GM21367 (cell line): ENCODE measurements around the gene RAD51B.

Experiments
- ATAC-seq: cut with Tn5 transposase; IDR thresholded peaks from one replicate; pipeline ENCODE4 v1.9.1; 2021; ENCODE audit not compliant: unreplicated experiment

Gene RAD51B

DNA sequence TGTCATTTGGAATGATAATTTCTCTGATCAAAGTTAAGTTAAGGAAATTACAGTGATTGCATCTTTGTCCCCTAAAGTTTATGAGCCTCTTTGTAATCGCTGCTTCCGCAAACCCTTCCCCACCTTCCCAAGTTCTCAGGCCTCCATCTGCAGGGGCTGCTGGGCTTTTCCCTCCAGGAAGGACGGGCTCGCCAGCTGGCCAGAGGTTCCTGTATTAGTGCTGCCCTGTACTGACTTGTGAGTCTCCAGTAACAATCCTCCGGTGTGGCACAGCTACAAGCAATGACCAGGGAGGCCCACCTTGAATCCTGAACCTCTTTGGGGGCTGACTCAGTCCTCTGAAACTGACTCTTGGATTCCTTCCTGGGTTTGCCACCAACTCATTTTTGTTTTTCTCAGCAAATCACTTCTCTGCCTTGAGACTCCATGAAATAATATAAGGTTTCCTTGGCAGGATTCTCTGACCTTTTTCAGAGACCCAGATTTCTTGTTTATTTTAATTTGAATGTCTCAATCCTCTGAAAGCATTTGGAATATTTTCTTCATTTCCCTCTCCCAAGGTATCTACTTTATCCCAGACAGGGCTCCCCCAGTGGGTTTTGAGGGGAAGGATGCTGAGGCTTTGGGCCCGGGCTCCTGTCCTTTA lies 574.7 kb downstream of the RAD51B start:
- ATAC-seq = no peak

DNA sequence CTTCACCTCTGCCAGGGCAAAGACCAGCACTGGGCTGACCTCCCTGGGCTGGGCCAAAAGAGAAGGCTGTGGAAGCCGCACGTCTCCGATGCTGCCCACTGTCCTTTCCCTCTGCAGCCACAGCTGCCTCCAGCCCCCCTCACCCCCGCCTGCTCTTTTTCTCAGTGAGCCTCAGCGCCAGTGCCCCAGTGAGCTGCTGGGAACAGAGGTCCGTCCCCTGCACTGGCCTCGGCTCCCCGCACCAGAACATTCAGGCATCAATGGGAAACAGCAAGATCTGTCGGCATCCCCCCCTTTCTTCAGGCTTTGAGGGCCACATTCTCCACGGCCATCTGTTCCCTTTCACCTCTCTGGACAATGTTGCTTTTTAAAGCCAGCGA lies 575.2 kb downstream of the RAD51B start:
- no peak for ATAC-seq

DNA sequence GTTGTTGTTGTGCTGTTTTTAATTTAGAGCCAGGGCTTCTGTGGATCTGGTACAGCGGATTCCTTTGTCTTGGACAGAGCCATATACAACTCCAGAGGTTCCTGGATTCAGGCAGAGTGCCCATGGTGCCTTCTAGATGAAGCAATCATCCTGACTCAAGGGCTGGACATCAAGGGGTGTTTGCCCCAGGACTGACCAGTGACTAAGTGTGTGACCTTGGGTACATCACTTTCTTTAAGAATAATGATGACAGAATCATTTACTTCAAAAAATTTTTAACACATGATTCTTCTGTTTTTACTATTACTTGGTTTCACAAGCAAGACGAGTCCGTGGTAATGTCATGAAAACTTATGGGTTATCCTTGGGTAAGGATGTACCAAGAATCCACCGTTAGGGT lies 576.0 kb downstream of the RAD51B start:
- no peak for ATAC-seq

DNA sequence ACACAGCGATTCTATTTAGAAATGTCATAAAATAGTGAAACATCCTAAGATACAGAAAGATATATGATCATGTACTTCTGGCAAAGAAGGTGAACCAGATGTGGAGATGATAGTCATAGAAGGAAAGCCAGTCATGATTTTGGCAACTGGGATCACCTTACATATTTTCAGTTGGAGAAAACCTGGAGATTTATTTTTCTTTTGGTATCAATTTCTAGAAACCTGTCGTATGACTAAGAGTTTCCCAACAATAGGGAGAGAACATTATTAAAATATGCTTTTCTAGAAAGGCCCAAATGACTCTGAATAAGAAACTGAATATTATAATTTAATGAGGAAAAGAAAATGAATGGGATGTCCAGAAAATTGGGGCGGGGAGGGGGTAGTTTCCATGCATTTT lies 576.9 kb downstream of the RAD51B start:
- ATAC-seq = no peak

DNA sequence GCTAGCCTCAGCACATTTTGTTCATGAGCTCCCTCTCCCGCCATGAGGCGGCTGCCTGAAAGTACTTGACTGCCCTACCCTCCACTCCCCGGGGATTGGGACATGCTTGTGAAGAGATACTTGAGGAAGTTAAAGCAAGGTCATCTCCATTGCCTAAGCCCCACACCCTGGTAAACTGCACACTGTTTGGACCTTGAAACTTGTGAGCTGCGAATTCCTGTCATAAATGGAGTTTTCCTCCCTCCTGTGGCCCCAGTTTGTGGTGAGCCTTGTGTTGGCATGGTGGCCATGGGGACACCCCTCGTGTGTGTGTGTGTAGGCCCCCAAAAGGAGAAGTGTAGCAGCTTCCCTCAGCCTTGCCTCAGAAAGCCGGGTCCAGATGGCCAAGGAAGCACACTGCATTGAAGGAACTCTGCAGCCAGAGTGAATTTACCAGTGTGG lies 577.8 kb downstream of the RAD51B start:
- ATAC-seq = no peak

DNA sequence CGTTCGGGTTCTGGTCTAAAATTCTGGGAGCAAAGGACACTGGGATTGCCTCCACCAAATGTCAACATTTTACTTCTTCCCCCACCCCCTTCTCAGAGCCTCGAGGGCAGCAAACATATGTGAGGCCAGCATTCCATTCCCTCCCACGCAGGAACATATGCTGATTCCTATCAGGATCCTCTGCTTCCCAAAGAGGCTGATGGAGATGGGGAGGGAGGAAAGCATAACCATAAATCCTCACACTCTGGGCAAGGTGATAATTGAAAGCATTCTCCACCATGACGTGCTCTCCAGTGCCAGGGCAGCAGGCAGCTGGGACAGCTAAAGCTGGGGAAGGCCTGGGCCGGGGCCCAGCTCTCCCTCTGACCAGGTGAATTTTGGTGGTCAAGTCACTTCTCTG lies 578.2 kb downstream of the RAD51B start:
- no peak for ATAC-seq

DNA sequence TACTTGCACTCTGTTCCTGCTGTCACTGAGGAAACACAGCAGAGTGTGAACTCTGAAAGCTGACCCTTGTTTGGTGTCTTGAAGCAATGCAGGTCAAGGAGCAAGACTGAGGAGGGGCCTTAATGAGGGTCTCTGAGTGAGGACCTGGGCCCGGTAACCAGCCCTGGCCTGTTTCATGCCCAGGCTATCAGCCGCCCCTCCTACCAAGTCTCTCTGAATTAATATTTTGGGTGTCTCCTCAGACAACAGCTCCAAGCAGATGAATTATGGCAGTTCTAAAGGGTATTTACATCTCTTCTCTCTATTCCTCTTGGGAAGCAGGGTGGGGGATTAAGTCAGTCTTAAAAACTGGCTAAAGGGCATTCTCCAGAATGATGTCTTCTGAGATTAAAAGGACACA lies 578.8 kb downstream of the RAD51B start:
- ATAC-seq = no peak

DNA sequence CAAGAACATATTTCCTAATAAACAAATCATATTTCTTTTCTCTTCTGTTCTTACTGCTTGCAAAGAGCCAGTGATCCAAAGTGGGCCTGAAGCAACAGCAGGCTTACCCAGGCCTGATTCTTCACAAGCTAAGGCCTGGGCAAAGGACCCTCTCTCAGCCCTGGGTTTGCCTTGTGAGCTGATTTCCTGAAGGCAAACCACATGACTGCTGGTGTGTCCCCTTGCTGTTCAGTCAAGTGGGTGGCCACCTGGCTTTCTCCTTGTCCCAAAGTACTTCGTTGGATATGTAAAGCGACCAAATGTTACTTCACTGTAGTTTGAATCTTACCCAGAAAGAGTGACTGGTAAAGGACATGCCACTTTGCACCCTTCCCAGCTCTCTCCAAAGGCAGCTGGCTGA lies 580.4 kb downstream of the RAD51B start:
- ATAC-seq = no peak

DNA sequence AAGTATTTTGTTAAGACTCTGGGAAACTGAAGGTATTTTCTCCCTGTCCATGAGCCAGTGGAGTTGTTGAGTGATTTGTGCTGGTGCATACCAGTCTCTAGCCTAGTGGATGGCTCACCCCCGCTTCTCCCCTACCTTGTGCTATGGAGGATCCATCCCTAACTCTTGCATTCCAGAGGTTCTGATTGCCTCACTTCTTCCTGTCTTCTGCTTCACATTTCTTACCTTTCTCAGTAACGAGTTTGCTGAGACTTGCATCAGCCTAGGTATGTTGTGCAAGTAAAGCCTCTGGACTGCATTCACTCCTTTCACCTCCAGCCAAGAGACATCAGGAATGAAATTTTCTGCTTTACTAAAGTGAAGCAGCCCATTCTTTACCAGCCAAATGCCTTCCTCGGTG lies 581.7 kb downstream of the RAD51B start:
- ATAC-seq = no peak

DNA sequence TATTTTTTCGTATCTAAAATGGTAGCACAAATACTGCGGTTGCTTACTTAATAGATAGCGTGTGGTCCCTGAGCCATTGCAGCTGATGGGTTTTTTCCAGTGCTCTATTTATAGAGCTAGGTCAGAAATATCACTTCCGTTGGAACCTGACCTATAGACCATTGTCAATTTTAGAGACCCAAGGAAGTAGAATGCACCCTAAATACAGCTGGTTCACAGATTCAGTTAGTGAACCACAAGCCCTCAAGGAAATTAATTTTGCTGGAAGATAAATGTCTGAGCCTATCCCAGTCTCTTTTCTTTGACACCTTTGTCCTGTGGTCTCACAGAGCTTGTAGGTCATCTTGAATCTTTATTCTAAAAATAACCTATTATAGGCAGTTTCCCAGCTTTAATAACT lies 582.3 kb downstream of the RAD51B start:
- ATAC-seq = peak; percentile 58

DNA sequence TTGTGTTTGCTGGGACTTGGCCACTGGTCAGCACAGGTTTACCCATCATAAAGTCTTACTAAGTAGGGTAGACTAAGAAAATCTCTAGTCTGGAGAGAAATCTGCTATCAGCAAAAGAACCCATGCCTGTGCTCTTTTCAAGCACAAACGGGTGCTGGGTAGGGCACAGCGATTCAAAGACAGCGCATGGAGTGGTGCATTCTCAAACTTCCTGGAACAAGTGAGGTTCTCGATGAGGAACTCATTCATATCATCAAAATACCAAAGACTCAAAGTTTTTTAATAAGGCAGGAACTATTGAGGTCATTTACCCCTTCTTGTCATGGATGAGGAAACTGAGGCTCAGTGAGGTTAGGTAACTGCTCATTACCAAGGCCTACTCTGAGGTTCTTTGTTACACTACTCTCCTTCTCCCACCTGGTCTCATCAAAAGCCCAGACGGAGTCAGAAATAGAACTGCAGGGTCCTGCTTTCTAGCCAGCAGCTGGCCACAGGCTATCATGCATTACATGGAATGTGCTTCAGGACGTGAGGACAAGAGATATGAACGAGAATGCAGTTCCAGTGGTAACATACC lies 583.0 kb downstream of the RAD51B start:
- no peak for ATAC-seq

DNA sequence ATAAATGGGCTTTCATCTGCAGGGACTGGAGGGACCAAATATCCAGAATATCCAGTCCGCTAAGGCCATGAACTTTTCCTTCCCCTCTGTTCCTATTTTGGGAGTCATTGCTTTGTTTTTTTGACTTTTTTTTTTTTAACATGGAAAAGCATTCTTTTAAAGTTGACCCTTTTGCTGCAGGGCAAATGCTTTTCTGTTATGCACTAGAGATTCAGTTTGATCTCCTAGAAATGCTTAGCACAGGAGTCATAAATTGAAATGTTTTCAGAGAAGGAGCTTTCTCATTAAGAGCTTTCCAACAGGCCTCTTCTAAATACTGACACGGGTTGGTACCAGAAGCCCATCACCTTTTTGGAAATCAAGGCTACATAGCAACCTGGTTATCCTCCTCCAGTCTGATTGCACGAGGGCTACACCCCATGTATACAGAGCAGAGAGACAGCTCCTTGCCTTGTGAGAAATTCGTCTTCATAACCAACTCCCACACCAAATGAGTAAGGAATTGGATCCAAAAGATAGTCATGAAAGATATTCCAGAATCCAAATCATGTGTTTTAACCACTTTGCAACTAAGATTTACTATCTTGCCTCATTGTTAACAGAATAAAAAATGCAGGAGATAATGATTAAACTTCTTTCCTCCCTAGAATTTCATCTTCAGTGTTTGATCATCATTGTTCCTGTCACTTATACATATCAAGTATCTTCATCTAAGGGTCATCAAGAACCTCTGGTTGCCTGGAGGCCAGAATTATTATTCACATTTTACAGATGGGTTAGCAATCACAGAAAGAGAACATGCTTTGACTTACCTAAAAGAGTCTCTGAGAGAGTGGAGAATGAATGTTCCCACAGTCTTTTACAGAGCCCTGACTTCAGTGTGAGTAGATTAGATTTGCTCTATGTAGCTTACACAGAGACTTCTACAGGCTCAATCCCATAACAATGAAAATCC lies 583.9 kb downstream of the RAD51B start:
- no peak for ATAC-seq

DNA sequence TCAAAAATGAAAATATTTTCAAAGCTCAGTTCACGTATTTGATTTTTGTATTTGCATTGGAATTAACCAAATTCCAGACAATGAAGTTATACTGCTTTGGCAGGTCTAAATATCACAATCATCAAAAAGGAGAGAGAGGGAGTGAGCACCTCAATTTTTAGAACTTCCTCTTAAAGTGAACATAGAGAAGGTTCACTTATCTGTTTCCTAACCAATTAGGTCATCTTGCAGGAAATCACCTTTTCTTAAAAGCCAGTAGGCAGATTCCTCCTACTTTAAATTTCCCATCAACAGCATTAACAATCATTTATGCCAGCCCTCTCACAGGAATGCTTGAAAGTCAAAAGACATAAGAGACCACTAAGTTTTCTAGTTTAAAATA lies 584.6 kb downstream of the RAD51B start:
- ATAC-seq = no peak

DNA sequence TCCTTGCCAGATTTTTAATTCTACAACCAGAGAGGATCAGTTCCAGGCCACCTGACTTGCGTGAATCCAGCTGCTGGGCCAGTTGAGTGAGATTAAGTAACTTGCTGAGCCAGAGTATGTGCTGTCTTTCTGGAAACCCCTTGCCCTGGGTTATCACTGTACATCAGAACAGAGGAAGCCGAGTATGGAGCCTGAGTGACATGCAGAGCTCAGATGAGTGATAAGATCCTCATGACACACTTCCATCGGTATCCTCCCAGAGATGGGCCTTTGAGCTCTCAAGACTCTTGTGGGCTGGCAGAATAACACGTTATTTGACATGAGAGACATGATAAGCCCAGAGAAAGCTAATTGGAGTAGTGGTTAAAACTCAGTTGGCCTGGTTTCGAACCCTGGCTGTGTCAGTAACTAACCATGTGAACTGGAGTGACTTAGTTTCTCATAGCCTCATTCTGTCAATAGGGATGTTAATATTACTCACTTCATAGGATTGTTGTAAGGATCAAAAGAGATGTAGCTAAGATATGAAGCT lies 585.1 kb downstream of the RAD51B start:
- no peak for ATAC-seq

DNA sequence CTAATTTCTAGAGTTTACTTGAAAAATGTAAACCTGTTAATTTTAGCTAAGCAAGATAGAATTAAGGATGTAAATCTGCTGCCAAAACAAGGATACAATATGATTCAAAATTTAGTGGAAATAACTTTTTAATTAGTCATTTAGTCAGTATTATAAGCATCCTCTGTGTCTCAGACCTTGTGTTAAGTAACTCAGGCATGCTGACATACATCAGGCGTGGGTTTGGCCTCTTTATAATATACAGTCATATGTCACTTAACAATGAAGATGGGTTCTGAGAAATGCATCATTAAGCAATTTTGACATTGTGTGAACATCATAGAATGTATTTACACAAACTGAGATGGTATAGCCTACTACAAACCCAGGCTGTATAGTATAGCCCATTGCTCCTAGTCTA lies 586.4 kb downstream of the RAD51B start:
- ATAC-seq = no peak

DNA sequence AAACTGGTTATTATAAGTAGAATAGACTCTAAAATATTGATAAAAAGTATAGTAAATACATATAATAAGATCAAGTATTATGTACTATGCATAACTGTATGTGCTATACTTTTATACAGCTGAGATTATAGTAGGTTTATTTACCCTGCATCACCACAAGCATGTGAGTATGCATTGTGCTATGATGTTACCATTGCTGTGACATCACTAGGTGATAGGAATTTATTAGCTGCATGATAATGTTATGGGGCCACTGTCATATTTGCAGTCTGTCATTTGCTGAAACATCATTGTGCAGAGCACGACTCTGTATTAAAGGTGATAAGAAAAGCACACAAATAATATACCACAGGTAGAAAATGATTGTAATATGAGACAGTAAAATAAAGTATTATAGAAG lies 587.7 kb downstream of the RAD51B start:
- ATAC-seq = no peak

DNA sequence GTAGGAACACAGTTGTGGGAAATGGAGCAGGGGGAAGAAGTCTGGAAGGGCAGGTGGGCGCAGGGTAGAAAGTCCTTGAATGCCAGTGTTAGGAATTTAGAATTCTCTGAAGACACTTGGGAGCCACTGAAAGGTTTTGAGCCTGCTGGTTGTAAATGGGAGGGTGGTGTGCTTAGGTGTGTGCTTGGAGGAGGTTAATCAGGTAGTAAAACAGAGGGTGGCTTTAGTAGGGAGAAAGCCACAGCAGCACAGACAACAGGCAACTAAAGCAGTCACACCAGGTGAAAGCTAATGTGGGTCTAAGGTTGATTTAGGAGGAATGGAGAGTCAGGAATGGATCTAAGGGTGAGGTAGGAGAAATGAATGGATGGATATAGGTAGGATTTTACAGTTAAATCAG lies 588.2 kb downstream of the RAD51B start:
- no peak for ATAC-seq

DNA sequence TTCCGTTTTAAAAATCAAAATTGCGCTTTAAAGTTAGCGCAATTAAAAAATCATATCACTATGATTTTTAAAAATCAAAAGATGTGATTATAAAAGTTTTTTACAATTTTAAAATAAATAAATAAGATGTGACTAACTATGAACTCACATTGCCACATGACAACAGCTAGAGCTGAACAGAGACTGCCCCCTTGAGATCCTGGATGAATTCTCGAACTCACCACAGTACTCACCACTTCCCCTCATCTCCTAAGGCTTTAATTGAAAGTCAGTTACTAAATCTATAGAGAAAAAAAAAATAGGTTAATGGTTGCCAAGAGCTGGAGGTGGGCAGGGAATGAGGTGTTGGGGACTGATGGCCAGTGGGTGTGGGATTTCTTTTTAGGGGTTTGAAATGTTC lies 589.1 kb downstream of the RAD51B start:
- ATAC-seq = no peak

DNA sequence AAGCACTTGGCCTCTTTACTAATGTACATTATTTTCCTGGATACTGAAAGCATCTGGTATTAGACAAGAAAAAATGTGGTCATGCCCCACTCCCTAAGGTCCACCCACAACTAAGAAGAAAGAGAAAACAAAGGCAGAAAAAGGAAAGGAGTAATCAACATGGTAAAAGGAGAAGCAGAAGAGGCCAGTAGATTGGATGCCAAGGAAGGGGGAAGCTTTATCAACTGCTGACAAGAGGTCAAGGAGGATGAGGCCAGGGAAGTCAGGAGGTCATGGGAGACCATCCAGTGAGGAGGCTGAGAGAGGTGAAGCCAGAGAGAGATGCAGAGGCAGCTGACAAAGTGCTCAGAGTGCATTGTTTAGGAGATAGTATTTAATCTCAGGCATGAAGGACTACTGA lies 589.8 kb downstream of the RAD51B start:
- no peak for ATAC-seq

DNA sequence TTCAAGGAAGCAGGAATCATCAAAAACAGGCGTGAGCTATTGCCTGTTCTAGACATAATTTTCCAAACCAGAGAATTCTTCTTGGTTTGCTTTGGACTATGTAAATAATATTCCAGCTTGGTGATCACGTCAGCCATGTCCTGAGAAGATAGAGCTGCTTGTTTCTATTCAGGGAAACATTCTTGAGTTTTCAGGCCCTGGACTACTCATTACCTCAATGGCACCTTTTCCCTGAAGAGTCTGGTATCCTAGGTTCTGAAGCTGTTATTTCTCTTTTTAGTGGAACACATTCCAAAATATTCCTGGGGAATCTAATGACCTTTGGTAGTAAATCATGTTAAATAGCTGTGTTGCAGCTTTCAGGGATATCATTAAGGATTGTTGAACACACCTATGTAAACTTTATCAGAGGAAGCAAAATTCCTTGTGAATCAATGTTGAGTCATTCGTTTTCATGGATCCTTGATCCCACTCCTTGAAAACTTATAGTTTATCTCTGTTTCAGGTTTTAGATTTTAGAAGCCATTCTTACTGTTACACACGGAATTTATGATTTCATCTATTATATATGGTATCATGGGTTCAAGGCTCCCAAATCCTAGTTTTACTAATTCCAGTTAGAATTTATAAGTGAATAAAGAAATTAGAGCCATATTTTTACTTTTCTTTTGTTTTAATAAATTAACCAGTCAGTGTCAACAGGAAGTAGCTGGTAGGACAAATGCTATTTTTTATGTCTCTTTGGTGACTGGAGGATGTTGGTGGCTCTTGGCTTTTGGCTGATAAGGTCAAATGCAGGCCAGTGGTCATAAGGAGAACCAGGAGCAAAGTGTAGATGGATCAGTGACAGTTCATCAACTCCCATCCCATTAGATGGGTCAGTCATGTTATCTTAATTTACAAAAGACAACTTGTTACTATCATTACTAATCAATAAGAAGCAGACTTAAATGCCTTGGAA lies 593.2 kb downstream of the RAD51B start:
- no peak for ATAC-seq

DNA sequence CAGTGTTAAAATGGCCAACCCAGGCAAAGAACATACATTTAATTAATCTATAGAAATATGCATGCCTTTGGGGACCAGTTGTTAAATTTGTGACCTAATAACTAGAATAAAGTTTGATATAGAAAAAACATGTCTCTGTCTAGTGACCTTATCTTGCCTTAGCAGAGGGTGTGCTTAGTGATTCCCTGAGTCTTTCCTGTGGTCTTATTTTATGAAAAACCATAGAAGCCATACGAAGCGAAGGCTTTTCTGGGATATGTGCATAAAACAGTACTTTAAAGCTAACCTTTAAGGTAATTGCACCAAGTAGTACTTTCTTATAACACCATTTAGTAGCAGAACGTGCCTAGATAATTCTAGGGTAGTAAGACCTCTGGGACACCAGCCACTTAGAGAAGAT lies 593.9 kb downstream of the RAD51B start:
- ATAC-seq = no peak
